ENCODE results near the gene STX16. TPM values are rescaled to one million over a fixed set of nuclear protein-coding genes. Genes with fewer than 3 reads are reported as not detected.
"Not testable (repeated sequence)": the region's sequence is repeated elsewhere in the genome, so short reads cannot be mapped to it uniquely, and the experiment has no call there.

The STX16 gene
- total RNA-seq, 2 experiments from 2014 or later, result 67.8 to 70.3 TPM

DNA sequence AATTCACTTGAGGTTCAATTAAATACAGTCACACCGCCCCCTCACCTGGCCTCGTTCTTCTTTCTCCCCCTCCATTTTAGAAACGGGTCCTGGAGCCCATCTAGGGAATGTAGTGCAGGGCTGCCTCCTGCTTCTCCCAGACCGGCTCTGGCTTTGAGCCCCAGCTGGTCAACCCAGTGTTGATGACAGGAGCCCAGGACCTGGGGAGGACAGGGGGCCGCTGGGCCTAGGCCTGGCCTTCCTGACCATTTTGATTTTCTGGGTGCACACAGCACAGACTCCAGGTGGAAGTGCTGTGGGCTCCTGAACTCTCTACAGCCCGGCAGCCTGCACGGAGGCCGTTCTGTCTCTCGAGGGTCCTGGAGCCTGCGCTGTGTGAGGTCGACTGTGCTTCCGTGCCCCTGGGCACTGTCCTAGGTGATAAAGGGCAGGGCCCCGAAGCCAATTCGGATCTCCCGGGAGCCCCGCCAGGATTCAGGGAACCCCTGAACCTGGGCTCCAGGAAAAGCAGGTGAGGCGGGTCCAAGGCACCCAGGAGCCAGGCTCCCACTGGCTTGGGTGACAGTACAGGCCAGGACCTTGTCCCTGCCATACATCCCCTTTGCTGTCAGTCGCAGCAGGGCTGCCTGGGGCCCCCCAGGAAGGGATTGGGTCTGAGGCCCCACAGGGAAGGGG lies 64.9 kb downstream of the STX16 start:
- ChIA-PET POLR2A (no interaction called here), CTCF (no interaction called here)

DNA sequence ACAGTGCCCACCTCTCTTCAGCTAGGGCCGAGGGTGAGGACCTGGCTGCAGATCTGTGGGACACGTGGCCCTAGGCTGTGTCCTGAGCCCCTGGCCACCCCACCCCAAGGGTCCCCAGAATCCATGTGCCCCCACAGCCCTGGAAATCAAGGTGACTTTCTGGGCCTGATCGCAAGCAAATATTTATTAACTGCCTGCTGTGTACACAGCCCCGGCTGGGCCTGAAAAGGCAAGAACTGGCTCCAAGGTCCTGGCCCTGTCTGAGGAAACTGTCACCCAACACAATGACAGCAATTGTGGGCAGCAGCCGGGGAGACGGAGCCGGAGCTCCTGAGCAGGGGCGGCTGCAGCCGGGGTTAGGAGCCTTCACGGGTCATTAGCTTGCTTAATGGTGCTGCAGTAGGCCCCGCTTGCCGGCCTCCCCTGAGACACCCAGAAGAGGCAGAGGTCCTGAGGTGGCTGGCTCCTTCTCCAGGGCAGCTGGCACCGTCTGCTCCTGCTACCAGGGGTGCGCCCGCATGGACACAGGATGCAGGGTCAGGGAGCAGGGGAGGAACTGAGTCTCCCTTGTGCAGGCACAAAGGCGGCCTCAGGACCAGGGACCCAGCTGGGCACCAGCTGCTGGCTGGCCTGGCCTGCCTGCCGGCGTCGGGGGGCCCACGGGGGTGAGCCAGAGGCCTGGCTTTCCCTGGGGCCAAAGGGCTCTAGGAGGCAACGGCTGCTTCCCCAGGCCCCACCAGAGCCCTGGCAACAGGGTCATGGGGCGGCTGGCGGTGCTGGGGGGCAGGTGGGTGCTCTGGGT lies 65.6 kb downstream of the STX16 start:
- ChIA-PET CTCF (no interaction called here), POLR2A (no interaction called here)

DNA sequence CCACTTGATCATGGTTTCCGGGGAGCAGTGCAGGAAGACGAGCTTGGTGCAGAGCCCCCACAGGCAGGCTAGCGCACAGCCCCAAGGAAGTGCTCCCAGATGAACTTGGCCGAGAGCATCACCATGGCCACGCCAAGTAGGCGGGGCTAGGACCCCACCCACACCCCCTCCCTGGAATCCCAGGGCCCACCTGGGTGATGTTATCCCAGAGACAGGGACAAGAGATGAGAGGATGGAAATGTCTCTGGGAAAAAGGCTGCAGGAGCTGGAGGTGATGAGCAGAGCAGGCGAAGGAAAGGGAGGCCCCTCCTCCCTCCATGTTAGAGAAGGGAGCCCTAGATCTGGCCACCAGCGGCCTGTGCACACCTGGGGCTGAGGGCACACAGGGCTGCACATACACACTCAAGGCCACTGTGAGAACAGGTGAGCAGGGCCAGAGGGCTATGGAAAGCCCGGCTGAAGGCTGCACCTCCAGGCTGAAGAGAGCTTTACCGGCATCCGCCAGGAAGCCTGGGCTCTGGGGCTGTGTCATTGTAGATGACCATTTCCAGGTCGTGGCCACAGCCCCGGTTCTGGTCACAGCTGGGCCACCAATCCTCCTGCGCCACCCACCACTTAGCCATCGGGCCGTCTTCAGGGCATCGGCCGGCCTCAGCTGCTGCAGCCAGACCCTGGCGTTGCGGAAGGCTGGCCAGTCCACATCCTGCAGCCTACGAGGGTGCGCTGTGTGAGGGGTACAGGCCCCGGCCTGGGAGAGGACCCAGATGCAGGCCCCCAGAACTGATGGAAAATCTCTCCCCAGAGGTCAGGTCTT lies 66.4 kb downstream of the STX16 start:
- POLR2A ChIA-PET, result no interaction called here
- CTCF ChIA-PET, result no interaction called here

DNA sequence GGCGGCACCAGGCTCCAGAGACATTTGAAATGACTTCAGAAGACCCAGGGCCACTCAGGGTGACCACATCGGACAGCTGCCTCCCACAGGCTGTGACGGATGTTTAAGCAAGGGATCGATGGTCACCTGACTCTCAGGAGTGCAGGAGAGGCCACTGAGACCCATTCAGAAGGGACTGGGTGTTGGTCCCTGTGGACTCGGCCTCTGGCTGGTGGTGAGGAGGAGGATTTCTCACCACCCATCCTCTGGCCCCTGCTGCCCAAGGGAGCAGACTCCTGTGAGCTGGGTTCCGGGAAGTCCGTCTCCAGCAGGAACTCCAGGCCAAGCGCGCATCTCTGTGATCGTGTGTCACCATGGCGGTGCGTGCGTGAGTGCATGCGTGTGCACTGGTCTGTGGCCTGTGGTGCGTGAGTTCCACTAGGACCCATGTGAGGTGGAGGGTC lies 67.1 kb downstream of the STX16 start:
- ChIA-PET CTCF (no interaction called here), POLR2A (no interaction called here)

DNA sequence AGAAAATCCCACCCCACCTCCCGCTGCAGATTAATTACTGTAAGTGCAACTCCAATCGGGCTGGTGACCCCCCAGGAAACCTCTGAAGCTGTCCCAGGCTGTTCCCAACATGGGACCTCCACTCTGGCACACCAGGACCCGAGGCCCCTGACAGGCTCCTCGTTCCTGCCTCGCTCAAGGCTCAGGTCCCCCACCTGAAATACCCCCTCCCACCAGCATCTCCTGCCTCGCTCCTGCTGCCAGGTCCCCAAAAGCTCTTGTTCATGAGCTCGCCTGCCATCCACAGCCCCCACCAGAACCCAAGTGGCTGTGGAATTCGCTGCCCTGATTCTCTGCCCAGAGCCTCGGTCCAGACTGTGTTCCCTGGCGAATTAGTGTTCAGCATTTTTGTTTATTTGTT lies 67.6 kb downstream of the STX16 start:
- ChIA-PET CTCF (no interaction called here), POLR2A (no interaction called here)

DNA sequence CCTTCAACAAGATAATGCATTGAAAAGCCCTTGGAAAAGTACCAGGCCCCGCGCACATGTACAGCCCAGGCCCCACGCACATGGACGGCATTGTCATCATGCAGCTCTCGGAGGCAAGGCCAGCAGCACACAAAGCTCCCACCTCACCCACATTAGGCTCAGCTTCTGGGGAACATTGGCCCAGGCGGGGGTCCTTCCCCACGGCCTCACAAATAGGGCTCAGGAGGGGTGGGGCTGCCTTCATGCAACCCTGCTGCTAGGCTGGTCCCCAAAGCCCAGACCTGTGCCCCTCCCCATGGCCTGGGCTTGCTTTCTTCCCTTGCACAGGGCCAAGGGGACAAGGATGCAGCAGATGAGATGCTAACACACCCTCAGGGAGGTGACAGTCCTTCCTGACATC lies 68.2 kb downstream of the STX16 start:
- ChIA-PET POLR2A (no interaction called here), CTCF (no interaction called here)

DNA sequence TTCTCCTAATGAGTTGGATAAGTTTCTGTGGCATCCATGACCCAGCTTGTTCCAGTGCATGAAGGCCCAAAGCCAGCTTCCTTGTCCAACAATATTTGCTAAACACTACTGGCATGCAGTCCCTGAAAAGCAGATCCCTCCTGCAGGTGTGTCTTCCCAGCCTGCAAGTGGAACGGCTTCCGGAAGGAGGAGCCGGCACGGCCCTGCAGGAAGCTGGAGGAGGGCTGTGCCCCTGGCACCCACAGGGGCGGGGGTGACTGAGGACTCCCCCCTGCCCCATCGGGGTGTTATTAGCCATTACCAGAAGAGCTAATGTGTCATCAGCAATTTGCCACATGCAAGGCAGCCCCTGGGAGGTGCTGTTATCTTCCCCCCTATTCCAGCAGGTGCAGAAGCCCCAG lies 68.9 kb downstream of the STX16 start:
- ChIA-PET POLR2A (no interaction called here), CTCF (no interaction called here)

DNA sequence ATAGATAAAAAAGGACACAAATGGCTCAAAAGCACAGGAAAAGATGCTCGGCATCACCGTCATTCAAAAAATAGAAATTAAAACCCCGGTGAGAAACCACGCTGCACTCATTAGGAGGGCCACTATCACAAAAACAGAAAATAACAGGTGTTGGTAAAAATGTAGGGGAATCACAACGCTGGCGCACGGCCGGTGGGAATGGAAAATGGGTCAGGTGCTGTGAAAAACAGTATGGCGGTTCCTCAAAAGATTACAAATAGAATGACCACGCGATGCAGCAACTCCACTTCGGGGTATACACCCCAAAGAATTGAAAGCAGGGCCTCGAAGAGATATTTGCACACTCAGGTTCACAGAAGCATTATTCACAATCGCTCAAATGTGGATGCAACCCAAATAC lies 69.8 kb downstream of the STX16 start:
- CTCF ChIA-PET, result no interaction called here
- POLR2A ChIA-PET, result no interaction called here

DNA sequence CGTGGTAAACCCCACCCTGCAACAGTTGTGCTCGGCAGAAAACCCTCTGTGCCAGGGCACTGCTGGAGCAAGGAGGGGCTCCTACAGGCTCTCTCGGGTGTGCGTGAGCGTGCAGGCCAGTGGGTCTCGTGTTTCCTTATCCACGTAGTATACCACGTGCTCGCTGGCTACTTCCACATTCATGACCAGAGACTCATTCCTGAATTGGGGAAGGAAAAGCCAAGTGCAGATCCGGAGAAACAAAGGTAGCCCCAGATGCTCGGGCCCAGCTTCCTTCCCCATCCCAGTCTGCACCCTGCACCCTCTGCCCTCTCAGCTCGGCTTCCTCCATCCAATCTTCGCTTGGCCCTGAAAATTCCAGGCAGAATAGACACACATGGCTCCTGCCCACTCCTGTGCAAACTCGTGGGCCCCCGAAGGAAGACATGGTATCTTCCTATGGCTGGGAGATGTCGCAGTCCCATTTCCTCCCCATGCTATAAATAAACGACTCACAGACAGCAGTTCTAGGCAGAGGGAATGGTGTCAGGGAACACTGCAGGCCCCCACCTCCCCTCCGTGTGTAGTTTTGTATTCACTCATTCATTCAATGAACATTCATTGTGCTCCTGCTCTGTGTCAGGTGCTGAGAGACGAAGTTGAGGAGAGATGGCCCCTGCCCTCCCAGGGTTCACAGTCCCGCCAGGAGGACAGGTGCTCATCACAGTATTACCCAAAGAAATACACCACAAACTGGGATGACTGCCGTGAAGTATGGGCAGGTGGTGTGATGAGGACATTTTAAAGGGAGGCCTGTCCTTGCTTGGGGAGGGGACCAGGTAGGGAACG lies 71.1 kb downstream of the STX16 start:
- ChIA-PET POLR2A (no interaction called here), CTCF (no interaction called here)

DNA sequence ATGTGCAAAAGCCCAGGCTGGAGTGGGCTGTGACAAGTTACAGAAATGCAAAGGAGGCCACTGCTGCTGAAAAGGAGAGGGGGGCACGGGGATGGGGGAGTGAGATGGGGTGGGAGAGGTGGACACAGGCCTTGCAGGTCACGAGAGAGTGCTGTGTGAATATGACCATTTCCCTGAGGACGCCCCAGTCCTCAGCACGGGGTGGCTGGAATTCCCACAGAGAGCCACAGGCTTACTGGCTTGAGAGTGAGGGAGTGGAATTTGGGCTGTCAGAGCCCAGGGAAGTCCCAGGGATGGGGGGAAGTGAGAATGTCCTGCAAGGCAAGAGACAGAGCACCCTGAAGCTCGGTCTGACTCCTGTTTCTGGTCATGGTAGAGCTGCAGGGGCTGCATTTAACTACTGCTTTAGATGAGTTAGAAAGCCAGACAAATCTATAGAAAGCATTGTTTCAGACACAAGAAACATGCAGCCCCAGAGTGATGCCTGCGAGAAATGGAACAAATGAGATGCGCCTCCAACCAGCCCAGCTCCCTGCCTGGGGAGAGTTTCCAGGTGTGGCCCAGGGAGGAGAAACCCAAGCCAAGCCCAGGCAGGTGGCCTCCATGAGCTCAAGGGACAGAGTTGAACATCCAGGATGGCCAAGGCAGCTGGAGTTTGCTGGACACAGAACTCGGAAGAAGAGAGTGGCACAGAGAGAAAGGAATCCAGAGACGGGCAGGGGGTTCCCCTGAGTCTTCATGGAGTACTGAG lies 72.0 kb downstream of the STX16 start:
- ChIA-PET POLR2A (no interaction called here), CTCF (no interaction called here)

DNA sequence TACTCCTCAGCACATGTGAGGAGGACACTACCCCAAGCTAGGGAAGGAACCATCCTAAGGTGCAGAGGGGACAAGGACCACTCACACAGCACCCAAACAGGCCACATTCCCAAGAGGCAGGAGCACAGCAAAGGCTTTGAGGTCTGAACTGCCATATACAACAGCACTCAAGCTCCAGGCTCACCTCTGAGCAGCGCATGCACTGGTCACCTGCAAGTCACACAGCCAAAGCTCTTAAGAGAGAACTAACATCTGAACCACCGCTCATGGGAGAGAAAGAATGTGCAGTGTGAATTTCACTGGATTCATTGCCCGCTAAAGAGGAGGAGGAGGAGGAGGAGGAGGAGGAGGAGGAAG lies 72.5 kb downstream of the STX16 start:
- ChIA-PET POLR2A (no interaction called here), CTCF (no interaction called here)

DNA sequence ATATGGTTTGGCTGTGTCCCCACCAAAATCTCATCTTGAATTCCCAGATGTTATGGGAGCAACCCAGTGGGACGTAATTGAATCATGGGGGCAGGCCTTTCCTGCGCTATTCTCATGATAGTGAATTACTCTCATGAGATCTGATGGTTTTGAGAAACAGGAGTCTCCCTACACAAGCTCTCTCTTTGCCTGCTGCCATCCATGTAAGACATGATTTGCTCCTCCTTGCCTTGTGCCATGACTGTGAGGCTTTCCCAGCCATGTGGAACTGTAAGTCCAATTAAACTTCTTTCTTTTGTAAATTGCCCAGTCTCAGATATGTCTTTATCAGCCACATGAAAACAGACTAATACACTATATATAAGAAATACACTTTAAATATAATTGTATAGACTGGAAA lies 75.1 kb downstream of the STX16 start:
- CTCF ChIA-PET, POLR2A ChIA-PET: not testable (repeated sequence)

Other genes starting within 250 kb of the STX16 start
- gene APCDD1L, start 135.9 kb upstream of the STX16 start, total RNA-seq, result not detected
- 10 to 100 TPM; 12.4 to 12.6 TPM for gene NPEPL1, start 41.5 kb downstream of the STX16 start, total RNA-seq
- gene GNAS-AS1, start 199.6 kb downstream of the STX16 start, total RNA-seq, result 1 to 10 TPM; 1.3 TPM
- gene GNAS, start 201.4 kb downstream of the STX16 start, total RNA-seq, result 100 to 1,000 TPM; 723 to 764 TPM